CD14-positive monocyte (primary cell): ENCODE results near the gene IL34. TPM values are rescaled to one million over a fixed set of nuclear protein-coding genes. Genes with fewer than 3 reads are reported as not detected.

Experiments
- DNase-seq, 3 donors: peaks; one replicate each; pipeline ENCODE4 v3.0.0-alpha.2; 2011 to 2022
- H2AFZ ChIP-seq: 2 replicates; pipeline ENCODE4 v1.6.0; 2012; ENCODE audit warnings: mild to moderate bottlenecking, low read depth, low read length, inconsistent platforms; ENCODE audit not compliant: insufficient read depth, poor library complexity, severe bottlenecking
- H3K27ac ChIP-seq, 2 donors: 1 replicate in 1 of 2; 2 replicates in 1 of 2; pipeline ENCODE4 v1.5.1; 2012 to 2013; ENCODE audit warnings: low read length in 2 of 2, control low read depth in 1 of 2, inconsistent platforms in 1 of 2, low read depth in 1 of 2, mild to moderate bottlenecking in 1 of 2
- H3K27me3 ChIP-seq, 2 donors: one replicate each; pipeline versions ENCODE4 v1.6.0 to v1.6.1; 2011 to 2013; ENCODE audit warnings: low read length in 2 of 2; ENCODE audit not compliant: control insufficient read depth in 2 of 2, insufficient read depth in 2 of 2
- H3K36me3 ChIP-seq, 2 donors: replicated peaks in 1 of 2; 1 replicate in 1 of 2; 2 replicates in 1 of 2; pipeline versions ENCODE4 v1.5.1 to v1.6.1; 2012 to 2013; ENCODE audit warnings: low read length in 2 of 2, control low read depth in 1 of 2, inconsistent platforms in 1 of 2, mild to moderate bottlenecking in 1 of 2; ENCODE audit not compliant: insufficient read depth in 2 of 2, control insufficient read depth in 1 of 2
- H3K4me1 ChIP-seq, 2 donors: 1 replicate in 1 of 2; 2 replicates in 1 of 2; pipeline versions ENCODE4 v1.5.1 to v1.6.1; 2012 to 2013; ENCODE audit warnings: low read length in 2 of 2, control low read depth in 1 of 2, inconsistent platforms in 1 of 2, mild to moderate bottlenecking in 1 of 2, moderate library complexity in 1 of 2; ENCODE audit not compliant: insufficient read depth in 2 of 2, control insufficient read depth in 1 of 2
- H3K4me2 ChIP-seq: replicated peaks from 2 replicates; pipeline ENCODE3; 2012; ENCODE audit warnings: low read length, moderate library complexity, mild to moderate bottlenecking; ENCODE audit not compliant: poor library complexity, severe bottlenecking; ENCODE audit errors: extremely low read depth
- H3K4me3 ChIP-seq, 3 experiments: fragments of 200-600 bp in 1 of 3; sonication (generic) in 1 of 3; replicated peaks in 1 of 3; 1 replicate in 2 of 3; 2 replicates in 1 of 3; pipeline ENCODE4 v1.5.1; 2011 to 2013; ENCODE audit warnings: low read length in 3 of 3, mild to moderate bottlenecking in 3 of 3, control low read depth in 2 of 3, low read depth in 2 of 3, inconsistent platforms in 1 of 3, moderate library complexity in 1 of 3
- H3K79me2 ChIP-seq: 2 replicates; pipeline ENCODE4 v1.6.0; 2012; ENCODE audit warnings: mild to moderate bottlenecking, control low read depth, inconsistent platforms, low read length, moderate library complexity; ENCODE audit not compliant: insufficient read depth
- H3K9ac ChIP-seq: 2 replicates; pipeline ENCODE4 v1.6.0; 2017; ENCODE audit warnings: low read length, mild to moderate bottlenecking; ENCODE audit not compliant: insufficient read depth, poor library complexity, severe bottlenecking
- H3K9me3 ChIP-seq, 2 donors: replicated peaks in 1 of 2; 1 replicate in 1 of 2; 2 replicates in 1 of 2; pipeline versions ENCODE4 v1.5.1 to v1.6.1; 2012 to 2013; ENCODE audit warnings: low read length in 2 of 2, control low read depth in 1 of 2; ENCODE audit not compliant: control insufficient read depth in 1 of 2, insufficient read depth in 1 of 2
- H4K20me1 ChIP-seq: 2 replicates; pipeline ENCODE4 v1.6.0; 2012; ENCODE audit warnings: mild to moderate bottlenecking, low read length, control low read depth, moderate library complexity; ENCODE audit not compliant: insufficient read depth
- H3K27ac Mint-ChIP-seq, 7 donors: one replicate each; pipeline ENCODE4 v1.8.0; 2020; ENCODE audit warnings: mild to moderate bottlenecking in 7 of 7, mixed read lengths in 7 of 7, moderate library complexity in 6 of 7, inconsistent platforms in 2 of 7
- H3K27me3 Mint-ChIP-seq, 3 donors: one replicate each; pipeline ENCODE4 v1.8.0; 2021 to 2022; ENCODE audit warnings: low read depth in 3 of 3, mild to moderate bottlenecking in 3 of 3, mixed read lengths in 3 of 3, moderate library complexity in 3 of 3, inconsistent platforms in 1 of 3
- H3K36me3 Mint-ChIP-seq, 2 donors: one replicate each; pipeline ENCODE4 v1.8.0; 2020; ENCODE audit warnings: mixed read lengths in 2 of 2, inconsistent platforms in 1 of 2, mild to moderate bottlenecking in 1 of 2
- H3K4me1 Mint-ChIP-seq: one replicate; pipeline ENCODE4 v1.8.0; 2020; ENCODE audit warnings: mild to moderate bottlenecking, mixed read lengths
- H3K4me3 Mint-ChIP-seq, 2 donors: one replicate each; pipeline ENCODE4 v1.8.0; 2020; ENCODE audit warnings: mild to moderate bottlenecking in 2 of 2, mixed read lengths in 2 of 2, moderate library complexity in 1 of 2
- H3K9me3 Mint-ChIP-seq, 7 donors: one replicate each; pipeline ENCODE4 v1.8.0; 2020 to 2022; ENCODE audit warnings: mixed read lengths in 7 of 7, mild to moderate bottlenecking in 6 of 7, moderate library complexity in 6 of 7, inconsistent platforms in 2 of 7
- CTCF ChIP-seq: fragments of 200-600 bp; IDR thresholded peaks from one replicate; pipeline ENCODE4 v1.8.0; 2022; ENCODE audit warnings: antibody characterized with exemption, mild to moderate bottlenecking
- WGBS: methylation state at CpG from one replicate; pipeline ENCODE4 v1.1.5; 2013; ENCODE audit warnings: missing lambda C conversion rate; ENCODE audit not compliant: insufficient coverage; 5-methylcytosine and 5-hydroxymethylcytosine counted together
- intact Hi-C, 2 donors: fragments of 100-400 bp; cut with micrococcal nuclease; formaldehyde crosslinking; loops; one replicate each; pipeline versions ENCODE4 v1.15.0 to v1.15.1; 2023
- polyA plus RNA-seq, 3 donors: library from polyadenylated mRNA; depleted of rRNA in 1 of 3; unstranded in 2 of 3; stranded (reverse) in 1 of 3; fragments of 300-500 nt in 2 of 3; fragments of >200 nt in 1 of 3; fragmentation: Illumina TruSeq in 2 of 3; gene quantifications; 1 replicate in 2 of 3; 2 replicates in 1 of 3; pipeline ENCODE4 v1.2.3, GENCODE V29; 2012 to 2021

IL34 gene
- polyA plus RNA-seq, 3 donors, result not detected

GRCh38 chr16:70597135-70597835, 49.1 kb upstream of the IL34 start:
- Histone ChIP-seq H3K9ac (no peak overlapping the region), H3K36me3 (no peaks in the 10 kb centered on the region), H3K9me3 (no peaks in the 10 kb centered on the region), H3K27ac (no peak overlapping the region), H3K4me3 (no peak overlapping the region), H3K27me3 (no peaks in the 10 kb centered on the region), H3K4me2 (no peak overlapping the region), H2AFZ (no peak overlapping the region), H3K79me2 (no peaks in the 10 kb centered on the region), H4K20me1 (no peaks in the 10 kb centered on the region), H3K4me1 (no peaks in the 10 kb centered on the region)
- DNase-seq, result no peak
- Mint-ChIP-seq H3K4me1 (no peaks in the 10 kb centered on the region), H3K4me3 (no peak overlapping the region), H3K36me3 (no peaks in the 10 kb centered on the region), H3K9me3 (no peaks in the 10 kb centered on the region), H3K27ac (peak overlapping the region in 1 of 7 donors; percentile 11), H3K27me3 (peaks cover 2 to 7% (median 5%) of the 10 kb centered on the region in 3 donors)
- intact Hi-C loops, result no loop called here
- no peak for TF ChIP-seq CTCF
- 100% methylated on average over 4 of the region's 4 CpGs for WGBS

DNA sequence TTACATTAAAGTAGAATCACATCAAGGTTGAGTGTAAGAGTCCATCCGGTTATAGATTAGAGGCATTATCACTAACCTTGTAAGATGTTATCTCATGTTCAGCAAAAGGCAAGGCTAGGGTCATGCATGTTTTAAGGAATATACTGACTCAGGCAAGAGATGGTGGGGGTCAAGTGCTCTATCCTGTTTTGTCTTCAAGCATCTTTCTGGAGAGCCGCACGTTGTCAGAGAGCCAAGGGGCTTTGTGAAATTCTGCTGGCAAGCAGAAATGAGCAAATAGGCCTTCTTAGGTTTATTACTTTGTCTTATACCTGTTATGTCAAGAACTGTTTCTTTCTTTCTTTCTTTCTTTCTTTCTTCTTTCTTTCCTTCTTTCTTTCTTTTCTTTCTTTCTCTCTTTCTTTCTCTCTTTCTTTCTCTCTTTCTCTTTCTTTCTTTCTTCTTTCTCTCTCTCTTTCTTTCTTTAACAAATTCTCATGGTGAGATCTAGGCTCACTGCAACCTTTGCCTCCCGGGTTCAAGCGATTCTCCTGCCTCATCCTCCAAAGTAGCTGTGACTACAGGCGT, 47.3 kb upstream of the IL34 start:
- intact Hi-C loops, result no loop called here
- DNase-seq, result no peak
- no peak overlapping the region for H2AFZ ChIP-seq
- H3K4me3 Mint-ChIP-seq, result no peak overlapping the region
- no peaks in the 10 kb centered on the region for H3K27me3 ChIP-seq
- no peak for TF ChIP-seq CTCF
- H3K36me3 Mint-ChIP-seq, result no peaks in the 10 kb centered on the region
- H3K9me3 ChIP-seq, result no peaks in the 10 kb centered on the region
- no peaks in the 10 kb centered on the region for H3K4me1 ChIP-seq
- no peak overlapping the region for H3K27ac Mint-ChIP-seq
- H3K9me3 Mint-ChIP-seq, result no peaks in the 10 kb centered on the region
- H3K4me3 ChIP-seq, result no peak overlapping the region
- no peaks in the 10 kb centered on the region for H3K4me1 Mint-ChIP-seq
- no peaks in the 10 kb centered on the region for H3K36me3 ChIP-seq
- H4K20me1 ChIP-seq, result no peaks in the 10 kb centered on the region
- peaks cover 2 to 7% (median 5%) of the 10 kb centered on the region in 3 donors for H3K27me3 Mint-ChIP-seq
- H3K4me2 ChIP-seq, result no peak overlapping the region
- H3K27ac ChIP-seq, result no peak overlapping the region
- no peaks in the 10 kb centered on the region for H3K79me2 ChIP-seq
- 100% methylated on average over 3 of the region's 6 CpGs for WGBS
- H3K9ac ChIP-seq, result no peak overlapping the region
